ENCODE results near the gene RSKR.

DNA sequence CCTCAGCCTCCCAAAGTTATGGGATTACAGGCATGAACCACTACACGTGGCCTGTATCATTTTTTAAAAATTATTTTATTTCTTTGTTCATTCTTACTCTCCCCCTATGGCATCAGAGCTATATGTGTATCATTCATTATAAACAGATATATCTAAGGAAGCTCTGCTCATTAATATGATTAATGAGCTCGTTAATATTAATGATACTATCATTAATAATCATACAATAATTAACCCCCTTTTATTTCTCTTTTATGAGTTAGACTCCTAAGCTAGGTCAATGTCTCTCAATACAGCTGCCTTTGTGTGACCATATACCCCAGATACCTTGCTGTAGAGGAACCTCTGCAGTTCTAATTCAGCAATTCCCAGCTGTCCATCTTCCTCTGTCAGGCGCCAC is 4.5 kb upstream of the RSKR start:
- TF ChIP-seq, protein P1, sequence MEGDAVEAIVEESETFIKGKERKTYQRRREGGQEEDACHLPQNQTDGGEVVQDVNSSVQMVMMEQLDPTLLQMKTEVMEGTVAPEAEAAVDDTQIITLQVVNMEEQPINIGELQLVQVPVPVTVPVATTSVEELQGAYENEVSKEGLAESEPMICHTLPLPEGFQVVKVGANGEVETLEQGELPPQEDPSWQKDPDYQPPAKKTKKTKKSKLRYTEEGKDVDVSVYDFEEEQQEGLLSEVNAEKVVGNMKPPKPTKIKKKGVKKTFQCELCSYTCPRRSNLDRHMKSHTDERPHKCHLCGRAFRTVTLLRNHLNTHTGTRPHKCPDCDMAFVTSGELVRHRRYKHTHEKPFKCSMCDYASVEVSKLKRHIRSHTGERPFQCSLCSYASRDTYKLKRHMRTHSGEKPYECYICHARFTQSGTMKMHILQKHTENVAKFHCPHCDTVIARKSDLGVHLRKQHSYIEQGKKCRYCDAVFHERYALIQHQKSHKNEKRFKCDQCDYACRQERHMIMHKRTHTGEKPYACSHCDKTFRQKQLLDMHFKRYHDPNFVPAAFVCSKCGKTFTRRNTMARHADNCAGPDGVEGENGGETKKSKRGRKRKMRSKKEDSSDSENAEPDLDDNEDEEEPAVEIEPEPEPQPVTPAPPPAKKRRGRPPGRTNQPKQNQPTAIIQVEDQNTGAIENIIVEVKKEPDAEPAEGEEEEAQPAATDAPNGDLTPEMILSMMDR (IDR thresholded peaks at IDR 0.05; ENCODE audit: low read length) = no peak
- TF ChIP-seq EZH2 (optimal IDR thresholded peaks at IDR 0.05; ENCODE audit: low read depth, low read length) (no peak), EZH2phosphoT487 (IDR thresholded peaks at IDR 0.05; ENCODE audit: low read length) (no peak)
